Neural cell (in vitro differentiated cells): ENCODE measurements around the gene STRN.

Source experiments
- CTCF ChIP-seq: fragments of 450-650 bp; IDR thresholded peaks from 2 replicates; pipeline ENCODE4 v1.5.1; 2014; ENCODE audit warnings: antibody characterized with exemption, mild to moderate bottlenecking, moderate library complexity; ENCODE audit not compliant: poor library complexity, severe bottlenecking
- EP300 ChIP-seq: fragments of 450-650 bp; conservative IDR thresholded peaks from 2 replicates; pipeline ENCODE4 v1.6.1; 2014; ENCODE audit warnings: antibody characterized with exemption, mild to moderate bottlenecking, moderate library complexity; ENCODE audit not compliant: poor library complexity, severe bottlenecking
- EZH2 ChIP-seq: fragments of 200-600, 300-800 bp; shearing (Covaris generic), sonication (generic); IDR thresholded peaks from 2 replicates; pipeline ENCODE4 v1.6.1; 2014; ENCODE audit warnings: antibody characterized with exemption, low read length, borderline replicate concordance, mild to moderate bottlenecking; ENCODE audit not compliant: insufficient read depth, poor library complexity, severe bottlenecking
- TAF1 ChIP-seq: IDR thresholded peaks from 2 replicates; pipeline ENCODE4 v1.6.1; 2012; ENCODE audit warnings: low read depth

GRCh38 chr2:36818542-36818941 lies 147.8 kb downstream of the STRN start:
- TF ChIP-seq CTCF (no peak), EZH2 (no peak), TAF1 (no peak), EP300 (no peak)
